ENCODE measurements around the gene PPP1R36. TPM values are rescaled to one million over a fixed set of nuclear protein-coding genes. Genes with fewer than 3 reads are reported as not detected.

Gene PPP1R36
- total and polyA plus RNA-seq, 2 of the 8 experiments (the other 6 are each of a cell fraction or from before 2014, with no cell fraction given) = 0.39 to 0.93 TPM

DNA sequence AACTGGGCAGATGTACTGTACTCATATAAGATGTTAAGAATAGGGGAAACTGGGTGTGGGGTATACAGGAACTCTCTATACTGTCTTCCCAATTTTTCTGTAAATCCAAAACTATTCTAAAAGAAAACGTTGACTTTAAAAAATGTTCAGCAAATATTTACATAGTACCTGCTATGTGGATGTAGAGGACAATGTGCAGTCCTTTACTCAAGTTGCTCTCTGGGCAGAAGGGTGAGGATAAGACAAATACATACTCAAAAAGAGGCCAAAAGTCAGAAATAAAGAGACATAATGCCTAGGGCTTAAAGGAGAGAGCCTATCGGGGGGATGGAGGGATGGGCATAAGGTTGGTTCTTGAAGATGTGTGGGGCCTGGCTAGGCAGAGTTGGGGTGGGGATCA is 44.7 kb downstream of the PPP1R36 start:
- H2BK5ac ChIP-seq (ENCODE audit: low read depth, low read length) = no peak overlapping the region
- WGBS, 2 experiments (ENCODE audit: extremely low coverage in 1 of 2, insufficient coverage in 1 of 2, insufficient read length in 1 of 2, insufficient replicate concordance in 2 of 2, low coverage in 1 of 2, low lambda C conversion rate in 2 of 2, missing lambda C conversion rate in 1 of 2) = 95% methylated on average over 2 of the region's 2 CpGs; no CpG with 5 or more reads in 1 of the 2 experiments
- no peak overlapping the region for H3K18ac ChIP-seq (ENCODE audit: extremely low read depth, low read length)
- no peak overlapping the region for H3K4me3 ChIP-seq (ENCODE audit: extremely low read depth in 1 of 4, insufficient read depth in 2 of 4, low read depth in 3 of 4, low read length in 4 of 4)
- H3K56ac ChIP-seq (replicated peaks; ENCODE audit: insufficient read length, low read depth, low read length) = no peak overlapping the region
- no peaks in the 10 kb centered on the region for H3K27me3 ChIP-seq (replicated peaks in 1 of 4; ENCODE audit: control insufficient read depth in 3 of 4, extremely low read depth in 1 of 4, insufficient read depth in 3 of 4, low read length in 3 of 4)
- POLR2A ChIA-PET (ENCODE audit: partially characterized antibody) = no interaction called here
- no peak overlapping the region for H2AK5ac ChIP-seq (ENCODE audit: low read depth, low read length)
- no peaks in the 10 kb centered on the region for H3K36me3 ChIP-seq (ENCODE audit: control insufficient read depth in 2 of 4, insufficient read depth in 4 of 4, low read length in 3 of 4)
- H3K23ac ChIP-seq (ENCODE audit: insufficient read length) = no peak overlapping the region
- H3K79me1 ChIP-seq (ENCODE audit: low read depth, low read length) = no peaks in the 10 kb centered on the region
- H3K4me2 ChIP-seq (ENCODE audit: insufficient read depth in 1 of 2, low read depth in 2 of 2, low read length in 2 of 2) = no peak overlapping the region
- TF ChIP-seq SIRT6 (IDR thresholded peaks at IDR 0.05; ENCODE audit: low read length) (no peak), SIX5 (IDR thresholded peaks at IDR 0.05; ENCODE audit: low read depth, low read length) (no peak), CHD2 (IDR thresholded peaks at IDR 0.05; ENCODE audit: low read length) (no peak), CREB1 (IDR thresholded peaks at IDR 0.05) (no peak)
- TF ChIP-seq, protein P1, sequence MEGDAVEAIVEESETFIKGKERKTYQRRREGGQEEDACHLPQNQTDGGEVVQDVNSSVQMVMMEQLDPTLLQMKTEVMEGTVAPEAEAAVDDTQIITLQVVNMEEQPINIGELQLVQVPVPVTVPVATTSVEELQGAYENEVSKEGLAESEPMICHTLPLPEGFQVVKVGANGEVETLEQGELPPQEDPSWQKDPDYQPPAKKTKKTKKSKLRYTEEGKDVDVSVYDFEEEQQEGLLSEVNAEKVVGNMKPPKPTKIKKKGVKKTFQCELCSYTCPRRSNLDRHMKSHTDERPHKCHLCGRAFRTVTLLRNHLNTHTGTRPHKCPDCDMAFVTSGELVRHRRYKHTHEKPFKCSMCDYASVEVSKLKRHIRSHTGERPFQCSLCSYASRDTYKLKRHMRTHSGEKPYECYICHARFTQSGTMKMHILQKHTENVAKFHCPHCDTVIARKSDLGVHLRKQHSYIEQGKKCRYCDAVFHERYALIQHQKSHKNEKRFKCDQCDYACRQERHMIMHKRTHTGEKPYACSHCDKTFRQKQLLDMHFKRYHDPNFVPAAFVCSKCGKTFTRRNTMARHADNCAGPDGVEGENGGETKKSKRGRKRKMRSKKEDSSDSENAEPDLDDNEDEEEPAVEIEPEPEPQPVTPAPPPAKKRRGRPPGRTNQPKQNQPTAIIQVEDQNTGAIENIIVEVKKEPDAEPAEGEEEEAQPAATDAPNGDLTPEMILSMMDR (IDR thresholded peaks at IDR 0.05; ENCODE audit: control extremely low read depth in 1 of 3, insufficient read depth in 1 of 3, low read depth in 1 of 3, low read length in 3 of 3) = no peak
- no peak overlapping the region for H2BK120ac ChIP-seq (replicated peaks; ENCODE audit: low read depth, low read length)
- H2AFZ ChIP-seq (ENCODE audit: low read length) = no peak overlapping the region
- H4K8ac ChIP-seq (ENCODE audit: extremely low read depth, insufficient read depth, low read length) = no peak overlapping the region
- H4K91ac ChIP-seq (replicated peaks; ENCODE audit: insufficient read length, low read length) = no peak overlapping the region
- H3K23me2 ChIP-seq (ENCODE audit: low read depth, low read length) = no peaks in the 10 kb centered on the region
- H3K27ac ChIP-seq (ENCODE audit: low read depth, low read length) = no peak overlapping the region
- no peak overlapping the region for H3K4ac ChIP-seq (replicated peaks; ENCODE audit: insufficient read length, low read depth, low read length)
- no peaks in the 10 kb centered on the region for H3K79me2 ChIP-seq (ENCODE audit: control insufficient read depth in 1 of 2, insufficient read depth in 2 of 2, low read length in 2 of 2)
- no peak overlapping the region for H3K9ac ChIP-seq (replicated peaks in 1 of 4; ENCODE audit: extremely low read depth in 1 of 4, low read depth in 3 of 4, low read length in 3 of 4)
- DNase-seq (ENCODE audit: low read depth in 1 of 2, low spot score in 2 of 2) (no peak), FAIRE-seq (no peak)
- CTCF ChIA-PET (ENCODE audit: partially characterized antibody) = no interaction called here
- H2BK12ac ChIP-seq (ENCODE audit: low read depth, low read length) = no peak overlapping the region
- H2BK15ac ChIP-seq (ENCODE audit: low read length) = no peak overlapping the region
- H3K14ac ChIP-seq (ENCODE audit: insufficient read length) = no peak overlapping the region
- H4K20me1 ChIP-seq (replicated peaks in 1 of 2; ENCODE audit: control insufficient read depth in 1 of 2, insufficient read depth in 2 of 2, low read length in 2 of 2) = no peaks in the 10 kb centered on the region
- H4K5ac ChIP-seq (ENCODE audit: insufficient read length, low read depth, low read length) = no peak overlapping the region
- H3K9me3 ChIP-seq (ENCODE audit: insufficient read depth in 2 of 2, low read depth in 1 of 2, low read length in 1 of 2) = no peaks in the 10 kb centered on the region
- H3K4me1 ChIP-seq (replicated peaks in 1 of 4; ENCODE audit: control insufficient read depth in 3 of 4, insufficient read depth in 4 of 4, low read length in 3 of 4) = no peaks in the 10 kb centered on the region; a peak in 1 of 7 replicates
- no peak overlapping the region for H2BK20ac ChIP-seq (ENCODE audit: low read length)
